ENCODE measurements around the gene HLA-DRB5.

- TF ChIP-seq CTCF (IDR thresholded peaks at IDR 0.05) (no peak), POLR2A (IDR thresholded peaks at IDR 0.05) (no peak)
Measured at GRCh38 chr6:32566957-32567356, 36.9 kb upstream of the HLA-DRB5 start.

All from uterus (tissue), 2 donors.